Peyer's patch (tissue), 4 donors: ENCODE measurements around the gene C22orf42.

Source experiments
- POLR2A ChIP-seq, 2 donors: fragments of 450-650 bp; IDR thresholded peaks; one replicate each; pipeline ENCODE4 v1.5.1; 2017; ENCODE audit warnings: antibody characterized with exemption in 2 of 2, mild to moderate bottlenecking in 2 of 2, moderate library complexity in 2 of 2
- TF ChIP-seq, protein P1 (sequence below), 6 experiments: fragments of 450-650 bp in 4 of 6; fragments of 200-600 bp in 2 of 6; sonication (generic) in 1 of 6; IDR thresholded peaks; one replicate each; pipeline ENCODE4 v1.5.1; 2017 to 2019; ENCODE audit warnings: antibody characterized with exemption in 6 of 6, mild to moderate bottlenecking in 3 of 6, moderate library complexity in 1 of 6

DNA sequence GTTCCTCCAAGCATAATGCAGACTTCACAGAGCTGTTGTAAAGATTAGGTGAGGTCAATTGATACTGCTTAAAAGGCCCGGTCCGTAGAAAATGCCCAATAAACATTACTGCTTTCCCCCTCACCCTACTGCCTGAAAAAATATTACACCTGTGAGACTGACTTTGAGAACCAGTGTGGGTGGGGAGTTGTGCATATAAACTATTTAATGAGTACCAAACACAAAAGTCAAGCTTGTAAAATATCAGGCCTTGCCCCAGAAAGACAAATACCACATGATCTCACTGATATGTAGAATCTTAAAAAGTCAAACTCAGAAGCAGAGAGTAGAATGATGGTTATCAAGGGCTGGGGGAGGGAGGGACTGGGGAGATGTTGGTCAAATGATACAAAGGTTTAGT lies 46.7 kb downstream of the C22orf42 start:
- TF ChIP-seq, protein P1, sequence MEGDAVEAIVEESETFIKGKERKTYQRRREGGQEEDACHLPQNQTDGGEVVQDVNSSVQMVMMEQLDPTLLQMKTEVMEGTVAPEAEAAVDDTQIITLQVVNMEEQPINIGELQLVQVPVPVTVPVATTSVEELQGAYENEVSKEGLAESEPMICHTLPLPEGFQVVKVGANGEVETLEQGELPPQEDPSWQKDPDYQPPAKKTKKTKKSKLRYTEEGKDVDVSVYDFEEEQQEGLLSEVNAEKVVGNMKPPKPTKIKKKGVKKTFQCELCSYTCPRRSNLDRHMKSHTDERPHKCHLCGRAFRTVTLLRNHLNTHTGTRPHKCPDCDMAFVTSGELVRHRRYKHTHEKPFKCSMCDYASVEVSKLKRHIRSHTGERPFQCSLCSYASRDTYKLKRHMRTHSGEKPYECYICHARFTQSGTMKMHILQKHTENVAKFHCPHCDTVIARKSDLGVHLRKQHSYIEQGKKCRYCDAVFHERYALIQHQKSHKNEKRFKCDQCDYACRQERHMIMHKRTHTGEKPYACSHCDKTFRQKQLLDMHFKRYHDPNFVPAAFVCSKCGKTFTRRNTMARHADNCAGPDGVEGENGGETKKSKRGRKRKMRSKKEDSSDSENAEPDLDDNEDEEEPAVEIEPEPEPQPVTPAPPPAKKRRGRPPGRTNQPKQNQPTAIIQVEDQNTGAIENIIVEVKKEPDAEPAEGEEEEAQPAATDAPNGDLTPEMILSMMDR (IDR thresholded peaks at IDR 0.05): no peak
- no peak for TF ChIP-seq POLR2A (IDR thresholded peaks at IDR 0.05)
